HepG2 (cell line): ENCODE data around the gene TAF6. TPM values are rescaled to one million over a fixed set of nuclear protein-coding genes. Genes with fewer than 3 reads are reported as not detected.

Experiments
- AGO2 ChIP-seq: fragments of 200-400 bp; formaldehyde crosslinking; optimal IDR thresholded peaks from 2 replicates; pipeline ENCODE3; 2017; ENCODE audit warnings: mild to moderate bottlenecking, low read depth, low read length, moderate library complexity
- CBX5 ChIP-seq: sonication (generic); formaldehyde crosslinking; IDR thresholded peaks from 2 replicates; pipeline ENCODE4 v1.4.0; 2020; ENCODE audit warnings: missing genetic modification reagents, borderline replicate concordance
- ELF4 ChIP-seq: sonication (generic); formaldehyde crosslinking; IDR thresholded peaks from 2 replicates; pipeline ENCODE4 v1.5.0; 2020; ENCODE audit warnings: missing genetic modification reagents, mild to moderate bottlenecking, moderate library complexity, borderline replicate concordance
- FOXO1 ChIP-seq: sonication (generic); formaldehyde crosslinking; IDR thresholded peaks from 2 replicates; pipeline ENCODE4 v1.4.0; 2020; ENCODE audit warnings: missing genetic modification reagents
- HDAC6 ChIP-seq: fragments of 200-600 bp; sonication (generic); IDR thresholded peaks from 2 replicates; pipeline ENCODE4 v1.7.0; 2017; ENCODE audit warnings: mild to moderate bottlenecking, antibody characterized with exemption, low read length, low read depth
- ISX ChIP-seq: sonication (generic); formaldehyde crosslinking; conservative IDR thresholded peaks from 2 replicates; pipeline ENCODE4 v1.5.0; 2020; ENCODE audit warnings: missing genetic modification reagents
- MTA1 ChIP-seq: sonication (generic); formaldehyde crosslinking; IDR thresholded peaks from 2 replicates; pipeline ENCODE4 v1.4.0; 2020; ENCODE audit warnings: missing genetic modification reagents, mild to moderate bottlenecking, borderline replicate concordance
- NR2F6 ChIP-seq, 2 experiments: IDR thresholded peaks; 2 replicates each; pipeline ENCODE4 v1.6.1; 2016; ENCODE audit warnings: antibody characterized with exemption in 1 of 2, mild to moderate bottlenecking in 1 of 2
- PAF1 ChIP-seq: IDR thresholded peaks from 2 replicates; pipeline ENCODE4 v1.6.1; 2016; ENCODE audit warnings: missing genetic modification reagents, missing compliant biosample characterization
- RBM39 ChIP-seq: fragments of 200-400 bp; formaldehyde crosslinking; IDR thresholded peaks from one replicate; pipeline ENCODE4 v1.6.1; 2018; ENCODE audit warnings: antibody characterized with exemption, mild to moderate bottlenecking, low read depth, low read length; ENCODE audit not compliant: poor library complexity, severe bottlenecking
- SALL2 ChIP-seq: sonication (generic); formaldehyde crosslinking; IDR thresholded peaks from 2 replicates; pipeline ENCODE4 v1.8.1; 2023; ENCODE audit warnings: mild to moderate bottlenecking, missing genetic modification reagents, inconsistent platforms
- SNRNP70 ChIP-seq: fragments of 200-400 bp; formaldehyde crosslinking; IDR thresholded peaks from 2 replicates; pipeline ENCODE4 v1.6.1; 2017; ENCODE audit warnings: mild to moderate bottlenecking, low read depth, low read length, moderate library complexity
- TMF1 ChIP-seq: sonication (generic); formaldehyde crosslinking; IDR thresholded peaks from 2 replicates; pipeline ENCODE4 v1.8.1; 2022; ENCODE audit warnings: low read depth, missing genetic modification reagents
- ZBTB7B ChIP-seq: sonication (generic); formaldehyde crosslinking; IDR thresholded peaks from 2 replicates; pipeline ENCODE4 v1.4.0; 2020; ENCODE audit warnings: missing genetic modification reagents
- ZIK1 ChIP-seq: sonication (generic); formaldehyde crosslinking; IDR thresholded peaks from 2 replicates; pipeline ENCODE4 v1.5.0; 2020; ENCODE audit warnings: mild to moderate bottlenecking, low read depth, missing genetic modification reagents, borderline replicate concordance
- ZNF205 ChIP-seq: IDR thresholded peaks from 2 replicates; pipeline ENCODE4 v1.6.1; 2018; ENCODE audit warnings: missing biosample characterization, missing genetic modification reagents
- ZNF225 ChIP-seq: sonication (generic); formaldehyde crosslinking; IDR thresholded peaks from 2 replicates; pipeline ENCODE4 v1.4.0; 2020; ENCODE audit warnings: mild to moderate bottlenecking, missing genetic modification reagents
- ZNF30 ChIP-seq: sonication (generic); formaldehyde crosslinking; IDR thresholded peaks from 2 replicates; pipeline ENCODE4 v1.5.0; 2020; ENCODE audit warnings: mild to moderate bottlenecking, missing genetic modification reagents
- ZNF337 ChIP-seq: sonication (generic); formaldehyde crosslinking; IDR thresholded peaks from 2 replicates; pipeline ENCODE4 v1.5.1; 2020; ENCODE audit warnings: missing genetic modification reagents, low read depth, mild to moderate bottlenecking, borderline replicate concordance
- ZNF484 ChIP-seq: sonication (generic); formaldehyde crosslinking; IDR thresholded peaks from 2 replicates; pipeline ENCODE4 v1.5.1; 2020; ENCODE audit warnings: mild to moderate bottlenecking, low read depth, missing genetic modification reagents, borderline replicate concordance
- ZNF530 ChIP-seq: sonication (generic); formaldehyde crosslinking; IDR thresholded peaks from 2 replicates; pipeline ENCODE4 v1.5.0; 2020; ENCODE audit warnings: low read depth, mild to moderate bottlenecking, missing genetic modification reagents
- ZNF562 ChIP-seq: sonication (generic); formaldehyde crosslinking; IDR thresholded peaks from 2 replicates; pipeline ENCODE4 v1.8.0; 2022; ENCODE audit warnings: missing genetic modification reagents, borderline replicate concordance
- ZNF713 ChIP-seq: sonication (generic); formaldehyde crosslinking; IDR thresholded peaks from 2 replicates; pipeline ENCODE4 v1.4.0; 2020; ENCODE audit warnings: mild to moderate bottlenecking, missing genetic modification reagents
- ZNF782 ChIP-seq: sonication (generic); formaldehyde crosslinking; IDR thresholded peaks from 2 replicates; pipeline ENCODE4 v1.4.0; 2020; ENCODE audit warnings: missing genetic modification reagents, mild to moderate bottlenecking, borderline replicate concordance
- polyA plus RNA-seq, 8 experiments: library from polyadenylated mRNA; depleted of rRNA in 3 of 8; stranded (reverse) in 7 of 8; unstranded in 1 of 8; fragments of >200 nt; fragmentation: Illumina TruSeq in 4 of 8; extraction: Trizol in 4 of 8; gene quantifications; 2 replicates each; pipeline versions ENCODE4 v1.2.1 to v1.2.3, GENCODE V29; 2011 to 2016; ENCODE audit warnings: low read depth in 4 of 8, missing spikeins in 1 of 8, mixed read lengths in 1 of 8; ENCODE audit not compliant: insufficient read depth in 1 of 8
- total RNA-seq, 5 experiments: library from RNA; depleted of rRNA; stranded (reverse); fragments of >200 nt; fragmentation: Illumina TruSeq; extraction: Trizol; gene quantifications; 2 replicates each; pipeline ENCODE4 v1.2.3, GENCODE V29; 2016; ENCODE audit warnings: low read depth in 1 of 5
- TF ChIP-seq, protein P1 (sequence below): sonication (generic); formaldehyde crosslinking; IDR thresholded peaks from 2 replicates; pipeline ENCODE4 v1.4.0; 2020; ENCODE audit warnings: missing genetic modification reagents, mild to moderate bottlenecking, borderline replicate concordance
- TF ChIP-seq, protein P2 (sequence below): IDR thresholded peaks from 2 replicates; pipeline ENCODE4 v1.6.1; 2018; ENCODE audit warnings: missing genetic modification reagents

Gene TAF6
- total and polyA plus RNA-seq, 2 of the 13 experiments (the other 11 are each of a cell fraction or from before 2014, with no cell fraction given) = 12.9 to 18.8 TPM

DNA sequence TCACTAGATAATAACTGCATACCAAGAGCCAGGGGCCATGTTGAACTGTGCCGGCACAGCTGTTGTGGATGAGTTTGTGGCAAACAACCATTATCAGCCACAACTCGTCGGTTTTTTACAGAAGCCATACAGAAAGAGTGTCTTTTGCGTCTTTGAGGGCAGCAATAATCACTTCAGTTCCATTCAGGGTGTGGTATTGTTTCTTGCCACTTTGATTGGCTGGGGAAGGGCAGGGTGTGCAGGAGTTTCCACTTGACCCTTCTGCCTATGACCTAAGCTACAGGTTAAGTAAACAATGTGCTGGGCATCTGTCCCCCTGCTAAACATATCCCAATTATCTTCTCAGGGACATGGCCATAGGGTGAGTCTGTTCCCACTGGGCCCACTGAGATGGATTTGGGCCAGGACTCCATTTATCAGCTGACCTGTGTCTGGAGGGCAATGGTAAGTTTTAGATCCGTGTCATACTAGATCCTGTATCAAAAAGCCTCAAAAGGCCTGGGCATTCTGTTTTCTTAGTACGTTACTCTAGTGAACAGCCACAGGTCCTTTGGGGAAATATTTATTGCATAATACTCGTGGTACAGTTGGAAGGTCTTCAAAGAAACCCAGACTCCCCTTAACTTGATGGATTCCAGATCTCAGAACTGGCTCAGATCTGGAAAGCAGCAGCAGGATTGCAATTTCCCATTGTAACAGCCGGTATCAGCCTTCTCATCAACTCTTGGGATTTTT, 53.5 kb downstream of the TAF6 start (continued):
- TF ChIP-seq, protein P1, sequence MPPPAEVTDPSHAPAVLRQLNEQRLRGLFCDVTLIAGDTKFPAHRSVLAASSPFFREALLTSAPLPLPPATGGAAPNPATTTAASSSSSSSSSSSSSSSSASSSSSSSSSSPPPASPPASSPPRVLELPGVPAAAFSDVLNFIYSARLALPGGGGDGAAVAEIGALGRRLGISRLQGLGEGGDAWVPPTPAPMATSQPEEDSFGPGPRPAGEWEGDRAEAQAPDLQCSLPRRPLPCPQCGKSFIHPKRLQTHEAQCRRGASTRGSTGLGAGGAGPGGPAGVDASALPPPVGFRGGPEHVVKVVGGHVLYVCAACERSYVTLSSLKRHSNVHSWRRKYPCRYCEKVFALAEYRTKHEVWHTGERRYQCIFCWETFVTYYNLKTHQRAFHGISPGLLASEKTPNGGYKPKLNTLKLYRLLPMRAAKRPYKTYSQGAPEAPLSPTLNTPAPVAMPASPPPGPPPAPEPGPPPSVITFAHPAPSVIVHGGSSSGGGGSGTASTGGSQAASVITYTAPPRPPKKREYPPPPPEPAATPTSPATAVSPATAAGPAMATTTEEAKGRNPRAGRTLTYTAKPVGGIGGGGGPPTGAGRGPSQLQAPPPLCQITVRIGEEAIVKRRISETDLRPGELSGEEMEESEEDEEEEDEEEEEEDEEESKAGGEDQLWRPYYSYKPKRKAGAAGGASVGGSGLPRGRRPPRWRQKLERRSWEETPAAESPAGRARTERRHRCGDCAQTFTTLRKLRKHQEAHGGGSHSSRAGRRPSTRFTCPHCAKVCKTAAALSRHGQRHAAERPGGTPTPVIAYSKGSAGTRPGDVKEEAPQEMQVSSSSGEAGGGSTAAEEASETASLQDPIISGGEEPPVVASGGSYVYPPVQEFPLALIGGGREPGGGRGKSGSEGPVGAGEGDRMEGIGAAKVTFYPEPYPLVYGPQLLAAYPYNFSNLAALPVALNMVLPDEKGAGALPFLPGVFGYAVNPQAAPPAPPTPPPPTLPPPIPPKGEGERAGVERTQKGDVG (CRISPR knock-in tag) = no peak
- TF ChIP-seq ZNF713 (no peak), SALL2 (CRISPR knock-in tag) (no peak), AGO2 (peak; percentile 57), ZNF337 (CRISPR knock-in tag) (no peak), SNRNP70 (no peak), ZNF205 (CRISPR knock-in tag) (no peak), HDAC6 (no peak), RBM39 (no peak), TMF1 (CRISPR knock-in tag) (no peak), FOXO1 (CRISPR knock-in tag) (no peak), PAF1 (CRISPR knock-in tag) (peak; percentile 64; the same call in 1 of the 2 replicates), ZNF484 (CRISPR knock-in tag) (no peak), ZNF530 (no peak), CBX5 (CRISPR knock-in tag) (no peak), MTA1 (CRISPR knock-in tag) (no peak), ZNF225 (no peak), ZNF782 (CRISPR knock-in tag) (no peak), ZNF562 (no peak), ZBTB7B (CRISPR knock-in tag) (no peak), NR2F6 (IDR thresholded peaks at IDR 0.05) (peak; percentile 54), NR2F6 (CRISPR knock-in tag; IDR thresholded peaks at IDR 0.05) (peak; percentile 49; the same call in 1 of the 2 replicates), ELF4 (CRISPR knock-in tag) (no peak), ZNF30 (no peak), ZIK1 (CRISPR knock-in tag) (no peak), ISX (CRISPR knock-in tag) (no peak)
- TF ChIP-seq, protein P2, sequence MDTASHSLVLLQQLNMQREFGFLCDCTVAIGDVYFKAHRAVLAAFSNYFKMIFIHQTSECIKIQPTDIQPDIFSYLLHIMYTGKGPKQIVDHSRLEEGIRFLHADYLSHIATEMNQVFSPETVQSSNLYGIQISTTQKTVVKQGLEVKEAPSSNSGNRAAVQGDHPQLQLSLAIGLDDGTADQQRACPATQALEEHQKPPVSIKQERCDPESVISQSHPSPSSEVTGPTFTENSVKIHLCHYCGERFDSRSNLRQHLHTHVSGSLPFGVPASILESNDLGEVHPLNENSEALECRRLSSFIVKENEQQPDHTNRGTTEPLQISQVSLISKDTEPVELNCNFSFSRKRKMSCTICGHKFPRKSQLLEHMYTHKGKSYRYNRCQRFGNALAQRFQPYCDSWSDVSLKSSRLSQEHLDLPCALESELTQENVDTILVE (CRISPR knock-in tag) = no peak
